H1 (cell line): ENCODE results near the gene CDKL1.

Experiments used
- CREB1 ChIP-seq: IDR thresholded peaks from 2 replicates; pipeline ENCODE4 v1.6.1; 2012; ENCODE audit warnings: inconsistent platforms
- POLR2AphosphoS5 ChIP-seq: IDR thresholded peaks from 2 replicates; pipeline ENCODE4 v1.6.1; 2011; ENCODE audit warnings: low read depth, low read length
- RXRA ChIP-seq: IDR thresholded peaks from 2 replicates; pipeline ENCODE4 v1.6.1; 2011; ENCODE audit warnings: low read depth, mild to moderate bottlenecking, low read length, moderate library complexity; ENCODE audit not compliant: insufficient read depth
- SIRT6 ChIP-seq: IDR thresholded peaks from one replicate; pipeline ENCODE4 v1.7.1; 2012; ENCODE audit warnings: low read length, inconsistent platforms
- TF ChIP-seq, protein P1 (sequence below), 3 experiments: IDR thresholded peaks; 1 replicate in 2 of 3; 2 replicates in 1 of 3; pipeline versions ENCODE4 v1.5.1 to v1.6.1; 2011; ENCODE audit warnings: low read length in 3 of 3, mild to moderate bottlenecking in 3 of 3, inconsistent platforms in 2 of 3, low read depth in 1 of 3, moderate library complexity in 1 of 3; ENCODE audit not compliant: insufficient read depth in 1 of 3; ENCODE audit errors: control extremely low read depth in 1 of 3

DNA sequence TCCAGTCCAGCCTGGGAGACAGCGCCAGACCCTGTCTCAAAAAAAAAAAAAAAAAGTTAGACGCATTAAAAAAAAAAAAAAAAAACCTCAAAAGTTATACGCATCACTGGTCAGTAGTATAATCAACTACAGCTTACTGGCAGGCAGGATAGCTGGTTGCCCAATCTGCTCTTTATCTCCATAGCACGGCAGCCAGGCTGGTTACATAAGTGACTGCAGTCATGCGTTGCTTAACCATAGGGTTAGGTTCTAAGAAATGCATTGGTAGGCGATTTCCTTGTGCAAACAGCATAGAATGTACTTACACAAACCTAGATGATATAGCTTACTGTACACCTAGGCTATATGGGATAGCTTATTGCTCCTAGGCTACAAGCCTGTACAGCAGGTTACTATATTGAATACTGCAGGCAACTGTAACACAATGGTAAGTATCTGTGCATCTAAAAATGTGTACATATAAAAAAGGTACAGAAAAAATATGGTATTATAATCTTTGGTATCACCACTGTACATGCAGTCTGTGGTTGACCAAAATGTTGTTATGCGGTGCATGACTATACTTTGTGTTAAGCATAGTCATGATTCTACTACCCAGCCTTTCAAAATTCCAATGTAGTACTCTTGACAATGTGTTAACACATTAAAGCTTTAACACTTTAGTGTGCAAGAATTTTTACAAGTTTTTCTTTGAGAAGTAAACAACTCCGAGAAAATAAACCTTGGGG is 92.8 kb downstream of the CDKL1 start:
- no peak for TF ChIP-seq POLR2AphosphoS5
- TF ChIP-seq CREB1, result no peak
- TF ChIP-seq, protein P1, sequence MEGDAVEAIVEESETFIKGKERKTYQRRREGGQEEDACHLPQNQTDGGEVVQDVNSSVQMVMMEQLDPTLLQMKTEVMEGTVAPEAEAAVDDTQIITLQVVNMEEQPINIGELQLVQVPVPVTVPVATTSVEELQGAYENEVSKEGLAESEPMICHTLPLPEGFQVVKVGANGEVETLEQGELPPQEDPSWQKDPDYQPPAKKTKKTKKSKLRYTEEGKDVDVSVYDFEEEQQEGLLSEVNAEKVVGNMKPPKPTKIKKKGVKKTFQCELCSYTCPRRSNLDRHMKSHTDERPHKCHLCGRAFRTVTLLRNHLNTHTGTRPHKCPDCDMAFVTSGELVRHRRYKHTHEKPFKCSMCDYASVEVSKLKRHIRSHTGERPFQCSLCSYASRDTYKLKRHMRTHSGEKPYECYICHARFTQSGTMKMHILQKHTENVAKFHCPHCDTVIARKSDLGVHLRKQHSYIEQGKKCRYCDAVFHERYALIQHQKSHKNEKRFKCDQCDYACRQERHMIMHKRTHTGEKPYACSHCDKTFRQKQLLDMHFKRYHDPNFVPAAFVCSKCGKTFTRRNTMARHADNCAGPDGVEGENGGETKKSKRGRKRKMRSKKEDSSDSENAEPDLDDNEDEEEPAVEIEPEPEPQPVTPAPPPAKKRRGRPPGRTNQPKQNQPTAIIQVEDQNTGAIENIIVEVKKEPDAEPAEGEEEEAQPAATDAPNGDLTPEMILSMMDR (IDR thresholded peaks at IDR 0.05; ENCODE audit: control extremely low read depth in 1 of 3, insufficient read depth in 1 of 3, low read depth in 1 of 3, low read length in 3 of 3), result no peak
- no peak for TF ChIP-seq RXRA
- no peak for TF ChIP-seq SIRT6
